ENCODE data around the gene FAM200B. TPM values are rescaled to one million over a fixed set of nuclear protein-coding genes. Genes with fewer than 3 reads are reported as not detected.
"Not testable (repeated sequence)": the region's sequence is repeated elsewhere in the genome, so short reads cannot be mapped to it uniquely, and the experiment has no call there.

Gene FAM200B
- total and polyA plus RNA-seq, 2 donors (not counting 1 experiment from before 2014, with no cell fraction given): 22.6 to 35.1 TPM

- H3K27me3 ChIP-seq (ENCODE audit: control insufficient read depth, insufficient read depth, low read length): no peaks in the 10 kb centered on the region
- peaks cover 11% of the 10 kb centered on the region for H3K4me1 ChIP-seq (ENCODE audit: control insufficient read depth, extremely low read depth, insufficient read depth, low read length)
- no peak for DNase-seq (ENCODE audit: low read depth in 2 of 2)
- TF ChIP-seq CTCF (conservative IDR thresholded peaks at IDR 0.05 in 1 of 2, IDR thresholded peaks at IDR 0.05 in 1 of 2; ENCODE audit: low read depth in 1 of 2, low read length in 2 of 2) (no peak), EZH2 (IDR thresholded peaks at IDR 0.05; ENCODE audit: low read length, missing control alignments) (no peak)
- no peak overlapping the region for H3K4me2 ChIP-seq (ENCODE audit: extremely low read depth, insufficient read depth, low read length)
- no peak overlapping the region for H3K4me3 ChIP-seq (replicated peaks in 1 of 4; ENCODE audit: control extremely low read depth in 1 of 4, insufficient read depth in 1 of 4, low read depth in 3 of 4, low read length in 4 of 4)
- no peak overlapping the region for H3K9ac ChIP-seq (ENCODE audit: insufficient read depth, low read length)
- H3K79me2 ChIP-seq (ENCODE audit: control insufficient read depth, insufficient read depth, low read length): no peaks in the 10 kb centered on the region
- H3K9me3 ChIP-seq (ENCODE audit: control insufficient read depth, insufficient read depth, low read depth, low read length): no peaks in the 10 kb centered on the region
- peaks cover 2% of the 10 kb centered on the region for H3K36me3 ChIP-seq (ENCODE audit: control insufficient read depth, insufficient read depth, low read length)
- no peak overlapping the region for H3K27ac ChIP-seq (ENCODE audit: insufficient read depth, low read length)
- H4K20me1 ChIP-seq (ENCODE audit: control insufficient read depth, extremely low read depth, insufficient read depth, low read length): no peaks in the 10 kb centered on the region
- no peak overlapping the region for H2AFZ ChIP-seq (ENCODE audit: low read length)
Measured at GRCh38 chr4:15720851-15721250, 39.2 kb downstream of the FAM200B start.

- Histone ChIP-seq H3K4me3 (replicated peaks in 1 of 4; ENCODE audit: control extremely low read depth in 1 of 4, insufficient read depth in 1 of 4, low read depth in 3 of 4, low read length in 4 of 4) (no peak overlapping the region), H2AFZ (ENCODE audit: low read length) (no peak overlapping the region), H3K36me3 (ENCODE audit: control insufficient read depth, insufficient read depth, low read length) (no peaks in the 10 kb centered on the region), H3K4me1 (ENCODE audit: control insufficient read depth, extremely low read depth, insufficient read depth, low read length) (peaks cover 4% of the 10 kb centered on the region), H3K9me3 (ENCODE audit: control insufficient read depth, insufficient read depth, low read depth, low read length) (no peaks in the 10 kb centered on the region), H4K20me1 (ENCODE audit: control insufficient read depth, extremely low read depth, insufficient read depth, low read length) (no peaks in the 10 kb centered on the region), H3K27ac (ENCODE audit: insufficient read depth, low read length) (no peak overlapping the region), H3K4me2 (ENCODE audit: extremely low read depth, insufficient read depth, low read length) (no peak overlapping the region), H3K9ac (ENCODE audit: insufficient read depth, low read length) (no peak overlapping the region), H3K27me3 (ENCODE audit: control insufficient read depth, insufficient read depth, low read length) (no peaks in the 10 kb centered on the region), H3K79me2 (ENCODE audit: control insufficient read depth, insufficient read depth, low read length) (no peaks in the 10 kb centered on the region)
- TF ChIP-seq CTCF (conservative IDR thresholded peaks at IDR 0.05 in 1 of 2, IDR thresholded peaks at IDR 0.05 in 1 of 2; ENCODE audit: low read depth in 1 of 2, low read length in 2 of 2) (no peak), EZH2 (IDR thresholded peaks at IDR 0.05; ENCODE audit: low read length, missing control alignments) (no peak)
- no peak for DNase-seq (ENCODE audit: low read depth in 2 of 2)
Measured at GRCh38 chr4:15725608-15726007, 44.0 kb downstream of the FAM200B start.

DNA sequence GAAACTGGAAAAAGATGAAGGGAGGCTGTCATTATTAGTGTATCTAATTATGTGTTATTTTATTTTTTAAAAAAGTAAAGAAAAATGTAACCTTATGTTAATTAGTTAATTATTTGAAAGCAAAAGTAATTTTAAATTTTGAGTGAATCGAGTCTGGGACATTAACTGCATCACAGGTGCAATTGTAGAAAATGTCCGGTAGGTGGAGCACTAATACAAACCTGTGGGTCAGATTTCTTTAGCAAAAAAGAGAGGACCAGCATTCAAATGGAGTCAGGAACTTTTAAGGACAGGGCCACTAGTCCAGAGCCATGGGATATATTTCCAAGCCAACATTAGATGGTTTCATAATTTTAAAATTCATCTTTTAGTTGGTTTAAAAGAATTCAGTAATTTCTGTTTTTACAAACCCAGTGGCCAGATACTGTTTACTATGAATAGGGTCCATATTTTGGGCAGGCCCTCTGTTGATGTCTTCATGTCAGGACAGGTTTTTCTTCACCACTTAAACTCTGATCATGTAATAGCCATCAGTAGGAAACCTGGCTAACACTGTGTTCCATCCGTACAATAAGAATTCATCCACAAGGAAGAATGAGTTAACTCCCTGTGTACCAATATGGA is 48.4 kb downstream of the FAM200B start:
- H3K27me3 ChIP-seq (ENCODE audit: control insufficient read depth, insufficient read depth, low read length): no peaks in the 10 kb centered on the region
- H3K27ac ChIP-seq (ENCODE audit: insufficient read depth, low read length): no peak overlapping the region
- DNase-seq (ENCODE audit: low read depth in 2 of 2): peak; percentile 20 to 60
- no peaks in the 10 kb centered on the region for H3K9me3 ChIP-seq (ENCODE audit: control insufficient read depth, insufficient read depth, low read depth, low read length)
- no peak overlapping the region for H3K4me3 ChIP-seq (replicated peaks in 1 of 4; ENCODE audit: control extremely low read depth in 1 of 4, insufficient read depth in 1 of 4, low read depth in 3 of 4, low read length in 4 of 4)
- no peaks in the 10 kb centered on the region for H3K79me2 ChIP-seq (ENCODE audit: control insufficient read depth, insufficient read depth, low read length)
- H3K4me1 ChIP-seq (ENCODE audit: control insufficient read depth, extremely low read depth, insufficient read depth, low read length): no peaks in the 10 kb centered on the region
- H3K4me2 ChIP-seq (ENCODE audit: extremely low read depth, insufficient read depth, low read length): no peak overlapping the region
- TF ChIP-seq EZH2 (IDR thresholded peaks at IDR 0.05; ENCODE audit: low read length, missing control alignments) (no peak), CTCF (conservative IDR thresholded peaks at IDR 0.05 in 1 of 2, IDR thresholded peaks at IDR 0.05 in 1 of 2; ENCODE audit: low read depth in 1 of 2, low read length in 2 of 2) (peak; percentile 78 to 84)
- H2AFZ ChIP-seq (ENCODE audit: low read length): no peak overlapping the region
- no peak overlapping the region for H3K9ac ChIP-seq (ENCODE audit: insufficient read depth, low read length)
- H3K36me3 ChIP-seq (ENCODE audit: control insufficient read depth, insufficient read depth, low read length): no peaks in the 10 kb centered on the region
- no peaks in the 10 kb centered on the region for H4K20me1 ChIP-seq (ENCODE audit: control insufficient read depth, extremely low read depth, insufficient read depth, low read length)

- not testable (repeated sequence) for H3K4me3 ChIP-seq (replicated peaks in 1 of 4; ENCODE audit: control extremely low read depth in 1 of 4, insufficient read depth in 1 of 4, low read depth in 3 of 4, low read length in 4 of 4); H2AFZ ChIP-seq (ENCODE audit: low read length); H3K79me2 ChIP-seq (ENCODE audit: control insufficient read depth, insufficient read depth, low read length); H3K4me1 ChIP-seq (ENCODE audit: control insufficient read depth, extremely low read depth, insufficient read depth, low read length); H3K36me3 ChIP-seq (ENCODE audit: control insufficient read depth, insufficient read depth, low read length); H3K9me3 ChIP-seq (ENCODE audit: control insufficient read depth, insufficient read depth, low read depth, low read length); H3K9ac ChIP-seq (ENCODE audit: insufficient read depth, low read length); H3K27me3 ChIP-seq (ENCODE audit: control insufficient read depth, insufficient read depth, low read length); H4K20me1 ChIP-seq (ENCODE audit: control insufficient read depth, extremely low read depth, insufficient read depth, low read length); H3K27ac ChIP-seq (ENCODE audit: insufficient read depth, low read length); H3K4me2 ChIP-seq (ENCODE audit: extremely low read depth, insufficient read depth, low read length); DNase-seq (ENCODE audit: low read depth in 2 of 2)
Measured at GRCh38 chr4:15733061-15733460, 51.4 kb downstream of the FAM200B start.

Measured in fibroblast of lung (primary cell).